HG03378 (cell line): ENCODE data around the gene LCT.
"Not testable (repeated sequence)": the region's sequence is repeated elsewhere in the genome, so short reads cannot be mapped to it uniquely, and the experiment has no call there.

Source experiments
- ATAC-seq: cut with Tn5 transposase; IDR thresholded peaks from one replicate; pipeline ENCODE4 v1.9.1; 2021; ENCODE audit warnings: mild to moderate bottlenecking, moderate library complexity; ENCODE audit not compliant: unreplicated experiment

The LCT gene

GRCh38 chr2:135832891-135833290, 4.1 kb downstream of the LCT start:
- no peak for ATAC-seq

DNA sequence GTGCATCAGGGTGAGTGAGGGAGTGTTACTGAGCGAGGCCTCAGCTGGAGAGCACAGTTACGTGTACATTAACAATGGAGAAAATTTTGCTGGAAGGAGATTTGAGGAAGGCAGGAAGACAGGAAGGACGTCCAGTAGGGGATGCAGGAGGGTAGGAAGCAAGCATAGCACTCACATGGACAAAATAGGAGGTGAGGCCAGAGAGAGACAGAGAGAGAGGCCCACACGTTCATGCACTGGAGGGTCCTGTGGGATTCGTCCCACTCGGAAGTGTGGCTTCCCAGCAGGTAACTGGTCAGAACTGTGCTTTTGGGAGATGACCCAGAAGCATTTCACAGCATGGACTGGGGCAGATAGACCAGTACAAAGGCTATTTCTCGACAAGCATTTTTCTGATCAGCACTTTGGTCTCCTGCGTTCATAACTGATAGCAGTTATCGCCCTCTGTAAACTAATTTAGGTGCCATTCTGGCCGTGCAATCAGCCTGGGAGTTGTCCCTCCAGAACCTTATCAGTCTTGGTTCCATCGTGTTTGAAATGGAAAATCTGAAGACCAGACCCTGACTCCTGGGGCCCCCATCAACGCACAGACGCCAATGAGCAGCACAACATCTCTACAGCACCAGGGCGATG, 5.7 kb downstream of the LCT start:
- no peak for ATAC-seq

DNA sequence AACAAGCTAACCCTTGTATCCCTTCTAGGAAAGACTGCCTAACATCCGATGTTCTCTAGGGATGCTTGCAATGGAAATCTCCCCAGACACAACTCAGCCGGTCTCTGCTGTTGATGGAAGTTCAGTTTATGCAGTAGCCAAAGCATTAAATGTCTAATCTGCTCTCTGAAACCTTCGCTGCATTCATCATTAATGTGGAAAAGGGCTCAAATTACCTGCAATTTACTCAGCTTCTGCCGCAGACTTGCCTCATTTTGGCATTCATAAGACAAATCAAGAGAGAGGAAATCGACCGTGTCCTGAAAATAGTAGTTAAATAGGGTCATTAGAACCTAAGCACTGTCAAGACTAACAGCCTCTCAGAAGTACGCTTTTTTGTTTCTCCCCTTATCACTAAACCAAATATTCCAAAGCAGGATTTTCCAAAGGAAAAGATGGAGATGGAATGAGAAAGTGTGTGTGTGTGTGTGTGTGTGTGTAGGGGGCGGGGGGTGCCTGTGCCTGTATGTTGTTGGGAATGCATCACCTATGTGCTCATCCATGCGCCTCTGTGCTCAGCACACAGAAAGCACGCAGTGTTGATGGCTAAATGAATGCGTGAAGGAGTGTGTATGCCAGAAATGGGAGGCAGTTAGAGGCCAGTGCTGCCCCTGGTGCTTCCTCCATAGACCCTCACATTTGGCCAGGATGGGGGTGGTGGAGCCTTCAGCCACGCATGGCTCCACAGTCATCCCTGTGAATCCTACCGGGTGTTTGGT, 7.4 kb downstream of the LCT start:
- ATAC-seq = no peak

GRCh38 chr2:135826544-135826943, 10.4 kb downstream of the LCT start:
- no peak for ATAC-seq

- ATAC-seq = no peak
Observed at GRCh38 chr2:135825550-135826176, 11.3 kb downstream of the LCT start.

DNA sequence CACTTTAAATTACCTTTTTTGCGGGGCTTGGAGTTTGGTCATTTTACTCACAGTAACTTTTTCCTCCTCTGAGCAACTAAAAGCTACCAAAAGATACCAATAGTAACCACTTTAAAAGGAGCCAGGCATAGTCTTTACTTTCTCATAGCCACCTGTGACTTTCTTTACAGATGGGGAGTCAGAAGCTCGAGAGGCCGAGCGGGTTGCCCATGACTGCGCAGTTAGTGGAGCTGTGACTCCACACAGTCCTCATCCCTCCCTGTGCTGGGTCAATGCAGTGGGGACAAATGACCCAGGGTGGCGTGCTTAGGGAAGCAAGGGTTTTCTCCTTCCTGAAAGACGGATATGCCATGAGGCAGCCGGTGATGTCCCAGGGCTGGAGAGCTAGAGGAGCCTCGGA, 11.9 kb downstream of the LCT start:
- no peak for ATAC-seq

GRCh38 chr2:135822855-135823254, 14.1 kb downstream of the LCT start:
- no peak for ATAC-seq

- no peak for ATAC-seq
Observed at GRCh38 chr2:135821190-135821589, 15.8 kb downstream of the LCT start.

- ATAC-seq = peak; percentile 92
Observed at GRCh38 chr2:135820003-135820618, 16.9 kb downstream of the LCT start.

GRCh38 chr2:135818937-135819610, 17.9 kb downstream of the LCT start:
- no peak for ATAC-seq

- no peak for ATAC-seq
Observed at GRCh38 chr2:135817951-135818350, 19.0 kb downstream of the LCT start.

GRCh38 chr2:135817466-135817865, 19.5 kb downstream of the LCT start:
- ATAC-seq = no peak

DNA sequence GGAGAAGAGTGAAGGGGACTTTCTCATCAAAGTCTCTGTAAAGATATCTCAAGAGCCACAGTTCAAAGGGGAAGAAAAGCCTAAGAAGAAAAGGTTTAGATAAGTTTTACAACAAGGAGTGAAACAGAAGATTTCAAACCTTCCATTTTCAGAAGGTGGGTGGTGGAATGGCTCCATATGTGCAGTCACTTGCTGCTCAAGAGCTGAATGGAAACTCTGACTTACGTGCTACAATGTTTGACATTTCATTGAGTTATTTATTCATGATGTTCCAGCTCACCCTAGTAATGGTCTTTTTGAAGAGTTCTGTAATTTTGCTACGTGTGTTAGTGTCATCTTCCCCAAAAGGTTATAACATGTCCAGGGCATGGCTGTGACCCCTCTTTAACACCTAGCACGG, 21.7 kb downstream of the LCT start:
- no peak for ATAC-seq

DNA sequence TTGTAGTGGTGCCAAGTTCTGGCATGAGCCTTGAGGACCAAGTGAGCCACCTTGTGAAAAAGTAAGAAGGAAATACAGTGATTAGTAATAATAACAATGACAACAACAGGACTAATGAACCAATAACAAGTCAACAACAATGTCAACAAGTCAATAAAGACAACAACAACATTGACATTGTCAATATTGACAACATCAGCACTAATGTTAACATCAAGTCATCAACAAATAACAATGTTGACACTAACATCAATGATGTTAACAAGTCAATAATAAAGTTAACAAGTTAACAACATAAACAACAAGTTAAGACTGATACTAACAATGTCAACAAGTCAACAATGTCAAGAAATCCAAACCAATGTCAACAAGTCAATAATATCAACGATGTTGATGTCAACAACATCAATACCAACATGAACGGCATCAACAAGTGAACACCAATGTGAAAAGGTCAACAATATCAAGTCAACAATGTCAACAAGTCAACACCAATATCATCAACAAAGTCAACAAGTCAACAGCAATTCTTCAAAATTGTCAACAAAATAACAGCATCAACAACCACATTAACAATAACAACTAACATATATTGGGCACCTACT, 24.0 kb downstream of the LCT start:
- no peak for ATAC-seq

- not testable (repeated sequence) for ATAC-seq
Observed at GRCh38 chr2:135807874-135808273, 29.1 kb downstream of the LCT start.

DNA sequence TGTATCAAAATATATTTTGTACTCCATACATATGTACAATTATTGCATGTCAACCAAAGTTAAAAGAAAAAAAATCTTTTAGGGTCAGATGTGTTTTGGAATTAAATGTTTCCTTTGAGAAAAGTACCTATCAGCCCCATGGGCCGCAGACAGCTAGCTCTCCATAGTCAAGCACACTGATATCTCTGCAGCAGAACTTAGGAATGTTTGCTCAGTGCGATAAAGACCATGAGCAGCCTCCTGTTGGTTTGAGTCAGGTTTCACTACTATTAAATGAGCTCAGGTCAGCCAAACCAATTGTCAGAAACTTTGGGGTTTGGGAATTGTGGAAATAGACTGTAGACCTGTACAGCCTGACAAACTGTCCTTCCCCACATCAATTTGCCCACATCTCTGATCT, 33.7 kb downstream of the LCT start:
- no peak for ATAC-seq

DNA sequence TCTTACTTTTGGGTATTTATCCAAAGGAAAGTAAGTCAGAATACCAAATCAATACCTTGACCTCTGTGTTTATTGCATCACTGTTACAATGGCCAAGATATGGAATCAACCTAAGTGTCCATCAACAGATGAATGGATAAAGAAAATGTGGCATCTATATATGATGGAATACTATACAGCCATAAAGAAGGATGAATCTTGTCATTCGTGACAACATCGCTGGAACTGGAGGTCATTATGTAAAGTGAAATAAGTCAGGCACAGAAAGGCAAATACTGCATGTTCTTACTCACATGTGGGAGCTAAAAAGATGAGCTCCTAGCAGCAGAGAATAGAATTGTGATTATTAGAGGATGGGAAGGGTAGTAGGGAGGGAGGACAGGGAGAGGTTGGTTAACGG, 34.6 kb downstream of the LCT start:
- no peak for ATAC-seq

GRCh38 chr2:135800513-135801460, 36.2 kb downstream of the LCT start:
- ATAC-seq = no peak

GRCh38 chr2:135799738-135800137, 37.2 kb downstream of the LCT start:
- no peak for ATAC-seq

- no peak for ATAC-seq
Observed at GRCh38 chr2:135798762-135799161, 38.2 kb downstream of the LCT start.
